Measurements from ENCODE around the gene RTL5. TPM values are rescaled to one million over a fixed set of nuclear protein-coding genes. Genes with fewer than 3 reads are reported as not detected.

RTL5 gene
- polyA plus RNA-seq, 1 donor (not counting 4 experiments of a cell fraction or from before 2014, with no cell fraction given), result 0.09 TPM

DNA sequence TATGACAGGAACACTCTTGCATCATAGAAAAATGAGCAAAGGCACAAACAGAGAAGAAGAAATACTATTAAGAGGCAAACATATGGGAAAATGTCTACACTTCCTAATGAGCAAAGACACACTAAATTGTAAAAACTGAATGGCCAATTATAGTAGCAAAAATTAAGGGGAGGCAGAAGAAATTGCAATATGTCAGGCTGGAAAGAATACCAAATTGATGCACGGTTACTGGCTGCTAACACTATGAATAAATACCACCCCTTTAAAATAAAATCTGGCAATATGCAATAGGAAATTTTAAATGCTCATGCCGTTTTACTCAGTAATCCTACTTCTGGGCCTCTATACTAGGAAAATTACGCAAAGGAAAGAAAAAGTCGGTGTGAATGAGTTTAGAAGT, 33.8 kb upstream of the RTL5 start:
- Histone ChIP-seq H3K4me2 (ENCODE audit: control insufficient read depth, extremely low read depth, insufficient read depth, low read depth, low read length) (no peak overlapping the region), H3K27me3 (ENCODE audit: control insufficient read depth, extremely low read depth, insufficient read depth, low read length) (peaks cover 3% of the 10 kb centered on the region), H3K9me1 (ENCODE audit: control insufficient read depth, extremely low read depth, insufficient read depth, low read length) (no peaks in the 10 kb centered on the region), H2AFZ (ENCODE audit: control insufficient read depth, low read length) (no peak overlapping the region), H3K4me1 (ENCODE audit: control insufficient read depth, extremely low read depth, insufficient read depth, low read length) (no peaks in the 10 kb centered on the region), H3K4me3 (ENCODE audit: control insufficient read depth in 2 of 3, extremely low read depth in 1 of 3, insufficient read depth in 2 of 3, low read depth in 1 of 3, low read length in 3 of 3) (no peak overlapping the region), H3K9ac (ENCODE audit: control insufficient read depth, extremely low read depth, insufficient read depth, low read length) (no peak overlapping the region), H3K36me3 (ENCODE audit: control insufficient read depth in 2 of 2, extremely low read depth in 1 of 2, insufficient read depth in 2 of 2, low read length in 2 of 2) (no peaks in the 10 kb centered on the region), H3K27ac (ENCODE audit: control insufficient read depth, insufficient read depth, low read length) (no peak overlapping the region), H4K20me1 (ENCODE audit: control insufficient read depth, extremely low read depth, insufficient read depth, low read length) (no peaks in the 10 kb centered on the region), H3K9me3 (ENCODE audit: control insufficient read depth, low read depth, low read length) (no peaks in the 10 kb centered on the region), H3K79me2 (ENCODE audit: control insufficient read depth, insufficient read depth, low read length) (no peaks in the 10 kb centered on the region)
- TF ChIP-seq, protein P1, sequence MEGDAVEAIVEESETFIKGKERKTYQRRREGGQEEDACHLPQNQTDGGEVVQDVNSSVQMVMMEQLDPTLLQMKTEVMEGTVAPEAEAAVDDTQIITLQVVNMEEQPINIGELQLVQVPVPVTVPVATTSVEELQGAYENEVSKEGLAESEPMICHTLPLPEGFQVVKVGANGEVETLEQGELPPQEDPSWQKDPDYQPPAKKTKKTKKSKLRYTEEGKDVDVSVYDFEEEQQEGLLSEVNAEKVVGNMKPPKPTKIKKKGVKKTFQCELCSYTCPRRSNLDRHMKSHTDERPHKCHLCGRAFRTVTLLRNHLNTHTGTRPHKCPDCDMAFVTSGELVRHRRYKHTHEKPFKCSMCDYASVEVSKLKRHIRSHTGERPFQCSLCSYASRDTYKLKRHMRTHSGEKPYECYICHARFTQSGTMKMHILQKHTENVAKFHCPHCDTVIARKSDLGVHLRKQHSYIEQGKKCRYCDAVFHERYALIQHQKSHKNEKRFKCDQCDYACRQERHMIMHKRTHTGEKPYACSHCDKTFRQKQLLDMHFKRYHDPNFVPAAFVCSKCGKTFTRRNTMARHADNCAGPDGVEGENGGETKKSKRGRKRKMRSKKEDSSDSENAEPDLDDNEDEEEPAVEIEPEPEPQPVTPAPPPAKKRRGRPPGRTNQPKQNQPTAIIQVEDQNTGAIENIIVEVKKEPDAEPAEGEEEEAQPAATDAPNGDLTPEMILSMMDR (optimal IDR thresholded peaks at IDR 0.05 in 1 of 3, IDR thresholded peaks at IDR 0.05 in 1 of 3, conservative IDR thresholded peaks at IDR 0.05 in 1 of 3; ENCODE audit: extremely low read depth in 1 of 3, insufficient read depth in 2 of 3, low read length in 3 of 3), result no peak
- no peak for TF ChIP-seq EZH2 (IDR thresholded peaks at IDR 0.05; ENCODE audit: low read length)
- DNase-seq (ENCODE audit: low read depth, low spot score), result no peak
- dilution Hi-C loops (cut with MboI; ENCODE audit: extremely low pct_ligation_motif_present, low sequenced_read_pairs), result no loop called here
- no peak for FAIRE-seq

DNA sequence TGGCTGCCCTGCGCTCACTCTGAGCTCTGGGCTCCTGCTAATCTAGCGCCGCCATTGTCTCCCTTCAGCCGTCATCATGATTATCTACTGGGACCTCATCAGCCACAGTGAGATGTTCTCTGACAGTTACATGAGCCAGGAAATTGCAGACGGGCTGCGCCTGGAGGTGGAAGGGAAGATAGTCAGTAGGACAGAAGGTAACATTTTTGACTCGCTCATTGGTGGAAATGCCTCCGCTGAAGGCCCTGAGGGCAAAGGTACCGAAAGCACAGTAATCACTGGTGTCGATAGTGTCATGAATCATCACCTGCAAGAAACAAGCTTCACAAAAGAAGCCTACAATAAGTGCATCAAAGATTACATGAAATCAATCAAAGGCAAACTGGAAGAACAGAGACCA, 28.1 kb upstream of the RTL5 start:
- Histone ChIP-seq H3K4me3 (ENCODE audit: control insufficient read depth in 2 of 3, extremely low read depth in 1 of 3, insufficient read depth in 2 of 3, low read depth in 1 of 3, low read length in 3 of 3) (no peak overlapping the region), H2AFZ (ENCODE audit: control insufficient read depth, low read length) (no peak overlapping the region), H3K4me1 (ENCODE audit: control insufficient read depth, extremely low read depth, insufficient read depth, low read length) (no peaks in the 10 kb centered on the region), H3K9me3 (ENCODE audit: control insufficient read depth, low read depth, low read length) (no peaks in the 10 kb centered on the region), H3K79me2 (ENCODE audit: control insufficient read depth, insufficient read depth, low read length) (no peaks in the 10 kb centered on the region), H3K27me3 (ENCODE audit: control insufficient read depth, extremely low read depth, insufficient read depth, low read length) (no peaks in the 10 kb centered on the region), H3K9me1 (ENCODE audit: control insufficient read depth, extremely low read depth, insufficient read depth, low read length) (no peaks in the 10 kb centered on the region), H3K4me2 (ENCODE audit: control insufficient read depth, extremely low read depth, insufficient read depth, low read depth, low read length) (no peak overlapping the region), H3K27ac (ENCODE audit: control insufficient read depth, insufficient read depth, low read length) (no peak overlapping the region), H4K20me1 (ENCODE audit: control insufficient read depth, extremely low read depth, insufficient read depth, low read length) (no peaks in the 10 kb centered on the region), H3K36me3 (ENCODE audit: control insufficient read depth in 2 of 2, extremely low read depth in 1 of 2, insufficient read depth in 2 of 2, low read length in 2 of 2) (no peaks in the 10 kb centered on the region), H3K9ac (ENCODE audit: control insufficient read depth, extremely low read depth, insufficient read depth, low read length) (no peak overlapping the region)
- FAIRE-seq (no peak), DNase-seq (ENCODE audit: low read depth, low spot score) (no peak)
- dilution Hi-C loops (cut with MboI; ENCODE audit: extremely low pct_ligation_motif_present, low sequenced_read_pairs), result no loop called here
- TF ChIP-seq, protein P1 (optimal IDR thresholded peaks at IDR 0.05 in 1 of 3, IDR thresholded peaks at IDR 0.05 in 1 of 3, conservative IDR thresholded peaks at IDR 0.05 in 1 of 3; ENCODE audit: extremely low read depth in 1 of 3, insufficient read depth in 2 of 3, low read length in 3 of 3), result no peak
- TF ChIP-seq EZH2 (IDR thresholded peaks at IDR 0.05; ENCODE audit: low read length), result no peak
